SK-N-MC (cell line): ENCODE results near the gene CLK1.
A peak's percentile ranks its signal among the peaks of the same experiment; 100 is the strongest.

Source experiments
- DNase-seq: peaks from one replicate; pipeline ENCODE4 v3.0.0-alpha.2; 2011; ENCODE audit warnings: low read depth, low spot score
- H3K27ac ChIP-seq: fragments of 200-600 bp; sonication (generic); 2 replicates; pipeline ENCODE4 v1.5.1; 2016; ENCODE audit warnings: mixed run types
- H3K36me3 ChIP-seq: fragments of 200-600 bp; sonication (generic); 2 replicates; pipeline ENCODE4 v1.6.1; 2017; ENCODE audit warnings: antibody characterized with exemption, low read length, mixed read lengths; ENCODE audit not compliant: insufficient read depth
- H3K4me3 ChIP-seq: fragments of 200-600 bp; sonication (generic); 2 replicates; pipeline ENCODE4 v1.5.1; 2016
- H3K9ac ChIP-seq: fragments of 200-600 bp; sonication (generic); 2 replicates; pipeline ENCODE4 v1.8.0; 2017; ENCODE audit warnings: mixed run types, mixed read lengths; ENCODE audit not compliant: insufficient read length
- H3K9me3 ChIP-seq: fragments of 200-600 bp; sonication (generic); 2 replicates; pipeline ENCODE4 v1.6.1; 2017; ENCODE audit warnings: low read depth, mild to moderate bottlenecking, antibody characterized with exemption, low read length, moderate library complexity, mixed read lengths
- EZH2 ChIP-seq: fragments of 200-600 bp; sonication (generic); IDR thresholded peaks from one replicate; pipeline ENCODE4 v1.6.1; 2017; ENCODE audit warnings: antibody characterized with exemption
- FOXP2 ChIP-seq: optimal IDR thresholded peaks from 2 replicates; pipeline ENCODE3; 2011; ENCODE audit warnings: mild to moderate bottlenecking, moderate library complexity; ENCODE audit not compliant: insufficient read depth; ENCODE audit errors: extremely low read length, control extremely low read depth
- POLR2AphosphoS5 ChIP-seq: IDR thresholded peaks from 2 replicates; pipeline ENCODE4 v1.6.1; 2012; ENCODE audit warnings: mild to moderate bottlenecking, low read depth, low read length, borderline replicate concordance

The CLK1 gene

DNA sequence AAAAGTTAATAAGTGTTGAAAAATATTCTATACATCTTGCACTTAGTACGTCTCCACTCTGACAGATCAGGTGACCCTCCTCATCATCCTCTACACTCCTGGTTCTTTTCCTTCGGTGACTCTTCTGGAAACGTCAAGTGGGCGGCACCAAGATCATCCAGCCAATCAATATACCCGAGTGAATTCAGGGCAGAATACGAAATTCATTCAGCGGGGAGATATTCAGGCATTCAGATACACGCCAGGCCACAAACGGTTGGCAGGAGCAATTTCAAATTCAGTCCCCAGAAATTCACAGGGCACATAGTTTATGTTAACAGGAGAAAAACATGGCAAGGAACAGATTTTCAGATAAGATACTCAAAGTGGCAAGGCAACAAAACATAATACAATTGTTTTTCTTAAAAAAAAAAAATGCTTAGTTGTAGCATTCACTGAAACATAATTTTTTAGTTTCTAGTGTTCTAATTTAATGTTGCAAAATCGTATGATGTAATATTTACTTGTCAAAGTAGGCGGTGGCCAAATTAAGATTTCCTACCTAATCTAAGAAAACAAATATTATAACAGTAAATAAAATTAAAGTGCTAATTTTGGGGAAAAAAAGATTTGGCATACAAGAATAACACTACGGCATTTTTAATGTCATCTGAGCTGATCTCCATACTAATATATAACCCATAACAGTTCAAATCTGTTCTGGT is 4.2 kb downstream of the CLK1 start:
- no peaks in the 10 kb centered on the region for H3K9me3 ChIP-seq
- H3K4me3 ChIP-seq = no peak overlapping the region; the same call in 1 of the 2 replicates
- H3K27ac ChIP-seq = peak overlapping the region; percentile 57; the same call in 1 of the 2 replicates
- H3K36me3 ChIP-seq = peaks cover 66% of the 10 kb centered on the region
- TF ChIP-seq EZH2 (no peak), FOXP2 (no peak), POLR2AphosphoS5 (no peak)
- DNase-seq = no peak
- H3K9ac ChIP-seq = peak overlapping the region; percentile 49

DNA sequence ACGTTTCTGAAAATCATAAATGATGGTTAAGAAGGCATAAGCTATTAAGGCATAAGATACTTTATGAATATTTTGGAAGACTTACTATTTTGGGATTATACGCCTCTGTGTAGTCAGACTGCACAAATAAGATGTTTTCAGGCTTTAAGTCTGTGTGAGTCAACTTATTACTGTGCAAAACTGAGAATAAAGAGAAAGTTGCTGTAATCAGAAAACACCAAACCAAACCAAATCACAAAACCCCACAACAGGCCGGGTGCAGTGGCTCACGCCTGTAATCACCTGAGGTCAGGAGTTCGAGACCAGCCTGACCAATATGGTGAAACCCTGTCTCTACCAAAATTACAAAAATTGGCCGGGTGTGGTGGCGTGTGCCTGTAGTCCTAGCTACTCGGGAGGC is 7.7 kb downstream of the CLK1 start:
- Histone ChIP-seq H3K9me3 (no peaks in the 10 kb centered on the region), H3K27ac (no peak overlapping the region), H3K4me3 (no peak overlapping the region), H3K36me3 (peaks cover 99% of the 10 kb centered on the region), H3K9ac (no peak overlapping the region)
- TF ChIP-seq EZH2 (no peak), POLR2AphosphoS5 (no peak), FOXP2 (no peak)
- no peak for DNase-seq

DNA sequence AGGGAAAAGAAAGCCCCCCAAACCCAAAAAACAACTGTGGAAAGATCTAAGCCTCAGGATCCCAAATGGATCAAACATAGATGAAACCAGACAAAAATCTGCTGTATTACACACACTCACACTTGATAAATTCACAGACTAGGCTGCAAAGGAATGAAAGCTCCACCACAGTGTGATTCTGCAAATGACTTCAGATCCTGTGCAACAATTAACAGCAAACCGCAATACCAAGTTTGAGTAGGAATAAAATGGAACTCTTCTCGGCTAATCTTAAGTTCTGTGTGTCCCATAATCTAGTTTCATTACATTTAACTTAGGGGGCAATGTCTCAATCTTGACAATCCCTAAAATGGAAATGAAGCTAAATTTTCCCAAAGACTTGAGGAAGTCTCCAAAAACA is 11.9 kb downstream of the CLK1 start:
- no peak overlapping the region for H3K4me3 ChIP-seq
- no peak overlapping the region for H3K27ac ChIP-seq
- no peaks in the 10 kb centered on the region for H3K9me3 ChIP-seq
- no peak overlapping the region for H3K9ac ChIP-seq
- H3K36me3 ChIP-seq = peaks cover 66% of the 10 kb centered on the region
- TF ChIP-seq FOXP2 (no peak), EZH2 (no peak), POLR2AphosphoS5 (no peak)
- no peak for DNase-seq

DNA sequence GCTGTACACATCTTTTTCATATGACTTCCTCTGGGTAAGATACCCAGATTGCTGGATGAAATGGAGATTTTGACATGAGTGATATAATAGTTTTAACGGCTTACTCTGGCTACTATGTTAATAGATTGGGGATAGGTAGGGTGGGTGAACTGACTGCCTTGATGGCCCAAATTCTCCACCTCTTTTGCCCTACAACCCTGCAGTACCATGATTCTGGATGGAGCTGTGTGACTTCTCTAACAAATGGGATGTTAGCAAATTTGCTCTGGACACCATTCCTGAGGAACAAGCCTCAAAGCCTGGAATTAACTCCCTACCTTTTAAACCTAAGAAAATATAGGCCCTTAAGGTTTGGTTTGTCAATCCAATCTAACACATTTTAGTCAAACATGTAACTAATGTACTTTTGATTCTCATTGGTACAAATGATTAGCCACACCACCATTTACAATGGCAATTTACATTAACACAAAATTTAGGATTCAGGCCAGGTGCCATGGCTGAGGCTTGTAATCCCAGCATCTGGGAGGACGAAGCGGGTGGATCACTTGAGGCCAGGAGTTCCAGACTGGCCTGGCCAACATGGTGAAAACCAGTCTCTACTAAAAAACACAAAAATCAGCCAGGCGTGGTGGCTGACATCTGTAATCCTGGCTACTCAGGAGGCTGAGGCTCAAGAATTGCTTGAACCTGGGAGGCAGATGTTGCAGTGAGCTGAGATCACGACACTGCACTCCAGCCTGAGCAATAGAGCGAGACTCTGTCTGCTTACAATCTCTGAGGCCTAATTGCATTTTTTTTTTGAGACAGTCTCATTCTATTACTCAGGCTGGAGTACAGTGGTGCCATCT is 12.8 kb downstream of the CLK1 start:
- Histone ChIP-seq H3K4me3 (no peak overlapping the region), H3K9me3 (no peaks in the 10 kb centered on the region), H3K27ac (no peak overlapping the region), H3K9ac (no peak overlapping the region), H3K36me3 (peaks cover 56% of the 10 kb centered on the region)
- no peak for TF ChIP-seq EZH2
- no peak for TF ChIP-seq POLR2AphosphoS5
- no peak for TF ChIP-seq FOXP2
- DNase-seq = no peak

DNA sequence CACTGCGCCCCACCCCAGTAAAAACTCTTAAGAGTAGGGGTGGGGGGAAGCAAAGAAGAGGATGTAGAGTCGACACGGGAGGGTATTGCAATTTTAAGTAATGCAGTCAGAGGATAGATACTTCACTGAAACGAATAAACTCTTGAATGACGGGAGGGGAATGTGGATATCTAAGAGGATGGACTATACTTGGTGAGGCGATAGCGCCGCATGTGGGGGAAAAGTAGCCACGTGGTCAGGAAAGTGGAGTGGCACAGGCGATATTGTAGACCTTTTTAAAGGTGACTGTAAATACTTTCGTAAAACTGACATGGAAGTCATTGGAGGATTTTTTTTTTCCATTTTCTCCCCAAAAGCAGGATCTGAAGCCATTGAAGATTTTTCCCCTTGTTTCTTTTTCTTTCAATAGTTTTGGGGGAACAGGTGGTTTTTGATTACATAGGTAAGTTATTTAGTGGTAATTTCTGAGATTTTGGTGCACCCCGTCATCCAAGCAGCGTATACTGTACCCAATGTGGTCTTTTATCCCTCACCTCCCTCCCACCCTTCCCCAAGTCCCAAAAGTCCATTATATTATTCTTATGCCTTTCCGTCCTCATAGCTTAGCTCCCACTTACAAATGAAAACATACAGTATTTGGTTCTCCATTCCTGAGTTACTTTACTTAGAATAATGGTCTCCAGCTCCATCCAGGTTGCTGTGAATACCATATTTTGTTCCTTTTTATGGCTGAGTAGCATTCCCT is 13.8 kb downstream of the CLK1 start:
- Histone ChIP-seq H3K27ac (no peak overlapping the region), H3K9ac (no peak overlapping the region), H3K9me3 (no peaks in the 10 kb centered on the region), H3K4me3 (no peak overlapping the region), H3K36me3 (peaks cover 48% of the 10 kb centered on the region)
- no peak for DNase-seq
- TF ChIP-seq FOXP2 (no peak), EZH2 (no peak), POLR2AphosphoS5 (no peak)

DNA sequence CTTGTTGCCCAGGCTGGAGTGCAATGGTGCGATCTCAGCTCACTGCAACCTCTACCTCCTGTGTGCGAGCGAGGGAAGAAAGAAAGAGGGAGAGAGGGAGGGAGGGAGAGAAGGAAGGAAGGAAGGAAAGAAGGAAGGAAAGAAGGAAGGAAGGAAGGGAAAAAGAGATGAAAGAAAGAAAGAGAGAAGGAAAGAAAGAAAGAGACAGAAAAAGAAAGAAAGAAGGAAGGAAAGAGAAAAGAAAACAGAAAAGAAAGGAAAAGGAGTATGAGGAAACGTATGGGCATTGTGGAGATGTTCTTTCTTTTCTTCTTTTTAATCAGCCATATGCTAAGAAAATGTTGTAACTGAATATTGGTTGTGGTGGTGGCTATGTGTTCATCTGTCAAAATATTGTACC is 16.5 kb downstream of the CLK1 start:
- Histone ChIP-seq H3K27ac (no peak overlapping the region), H3K9me3 (no peaks in the 10 kb centered on the region), H3K4me3 (no peak overlapping the region), H3K36me3 (peaks cover 21% of the 10 kb centered on the region), H3K9ac (no peak overlapping the region)
- TF ChIP-seq POLR2AphosphoS5 (no peak), EZH2 (no peak)
- DNase-seq = no peak

DNA sequence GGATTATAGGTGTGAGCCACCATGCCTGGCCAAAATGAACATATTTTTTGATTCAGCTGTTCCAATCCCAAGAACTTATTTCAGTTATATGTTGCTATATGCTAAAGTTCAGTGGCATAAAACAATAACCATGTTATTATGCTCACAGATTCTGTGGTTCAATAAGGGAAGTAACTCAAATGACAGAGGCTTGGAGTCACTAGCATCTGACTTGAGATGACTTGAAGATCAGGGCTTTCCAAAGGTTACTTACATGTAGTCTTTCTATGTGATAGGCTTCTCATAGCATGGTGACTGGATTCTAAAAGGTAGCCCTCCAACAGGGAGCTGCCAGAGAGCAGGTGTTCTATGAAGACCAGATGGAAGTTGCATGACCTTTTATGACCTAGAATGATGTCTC is 17.2 kb downstream of the CLK1 start:
- DNase-seq = no peak
- TF ChIP-seq EZH2 = no peak
- TF ChIP-seq POLR2AphosphoS5 = no peak
- TF ChIP-seq FOXP2 = no peak
- H3K9ac ChIP-seq = no peak overlapping the region
- H3K9me3 ChIP-seq = no peaks in the 10 kb centered on the region
- no peak overlapping the region for H3K27ac ChIP-seq
- H3K36me3 ChIP-seq = peaks cover 14% of the 10 kb centered on the region
- H3K4me3 ChIP-seq = no peak overlapping the region

DNA sequence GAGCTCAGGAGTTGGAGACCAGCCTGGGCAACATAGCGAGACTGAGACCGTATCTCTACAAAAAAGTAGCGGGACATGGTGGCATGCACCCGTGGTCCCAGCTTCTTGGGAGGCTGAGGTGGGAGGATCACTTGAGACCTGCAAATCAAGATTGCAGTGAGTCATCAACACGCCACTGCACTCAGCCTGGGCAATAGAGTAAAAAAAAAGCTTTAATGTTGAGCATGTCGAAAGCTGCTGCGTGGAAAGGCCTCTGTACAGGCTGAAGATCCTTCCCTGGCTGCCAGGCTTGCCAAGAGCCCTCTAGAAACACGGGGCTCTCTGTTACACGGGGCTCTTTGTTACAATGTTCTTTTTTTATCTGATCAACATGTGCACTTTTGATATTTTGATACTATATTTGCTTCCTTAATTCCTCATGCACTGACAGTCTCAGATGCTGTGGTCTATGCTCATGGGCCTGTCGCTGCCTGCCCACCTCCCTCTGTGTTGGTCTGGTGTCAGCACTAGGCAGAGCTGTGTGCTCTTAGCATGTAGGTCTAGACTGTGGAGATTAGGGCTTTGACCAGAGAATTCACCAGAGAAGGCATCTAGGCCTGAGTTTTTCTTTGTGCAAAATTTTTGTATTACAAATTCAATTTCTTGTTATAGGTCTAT is 18.7 kb downstream of the CLK1 start:
- no peak overlapping the region for H3K4me3 ChIP-seq
- TF ChIP-seq FOXP2 (no peak), EZH2 (no peak), POLR2AphosphoS5 (no peak)

More for the DNA sequence above, 18.7 kb downstream of the CLK1 start:
- no peak overlapping the region for H3K9ac ChIP-seq
- H3K27ac ChIP-seq = no peak overlapping the region
- H3K9me3 ChIP-seq = no peaks in the 10 kb centered on the region
- H3K36me3 ChIP-seq = no peaks in the 10 kb centered on the region
- no peak for DNase-seq
